ENCODE measurements around the gene APOL3. TPM values are rescaled to one million over a fixed set of nuclear protein-coding genes. Genes with fewer than 3 reads are reported as not detected.

APOL3 gene
- polyA plus RNA-seq, 1 donor from 2014 or later = not detected

GRCh38 chr22:36147196-36147791, 13.3 kb downstream of the APOL3 start:
- H3K4me2 ChIP-seq (ENCODE audit: low read length) = no peak overlapping the region
- H3K27ac ChIP-seq (ENCODE audit: low read length) = no peak overlapping the region
- H4K20me1 ChIP-seq (ENCODE audit: insufficient read depth) = no peaks in the 10 kb centered on the region
- H3K36me3 ChIP-seq (ENCODE audit: insufficient read depth, low read length) = no peaks in the 10 kb centered on the region
- TF ChIP-seq EZH2 (IDR thresholded peaks at IDR 0.05; ENCODE audit: borderline replicate concordance, insufficient read depth, low read length, poor library complexity, severe bottlenecking) = no peak
- no peak for TF ChIP-seq RAD21 (conservative IDR thresholded peaks at IDR 0.05)
- TF ChIP-seq SMC3 (conservative IDR thresholded peaks at IDR 0.05; ENCODE audit: poor library complexity) = no peak
- no peak for TF ChIP-seq CTCF (IDR thresholded peaks at IDR 0.05; ENCODE audit: poor library complexity, severe bottlenecking)
- no peak for TF ChIP-seq REST (IDR thresholded peaks at IDR 0.05; ENCODE audit: borderline replicate concordance)
- no peak for TF ChIP-seq MXI1 (conservative IDR thresholded peaks at IDR 0.05; ENCODE audit: poor library complexity, severe bottlenecking)
- H3K27me3 ChIP-seq (ENCODE audit: insufficient read depth, low read depth, low read length) = no peaks in the 10 kb centered on the region
- H3F3A ChIP-seq (ENCODE audit: insufficient read depth, low read length, poor library complexity, severe bottlenecking) = no peaks in the 10 kb centered on the region
- no peak overlapping the region for H3K9ac ChIP-seq (ENCODE audit: low read length)
- no peaks in the 10 kb centered on the region for H3K9me3 ChIP-seq (ENCODE audit: low read length)
- H3K4me3 ChIP-seq (ENCODE audit: low read length) = no peak overlapping the region
- no peaks in the 10 kb centered on the region for H3K9me2 ChIP-seq (ENCODE audit: insufficient read depth, low read length)
- H2AFZ ChIP-seq (ENCODE audit: low read depth, low read length) = no peak overlapping the region
- no peaks in the 10 kb centered on the region for H3K79me2 ChIP-seq (replicated peaks; ENCODE audit: insufficient read depth, low read length)

DNA sequence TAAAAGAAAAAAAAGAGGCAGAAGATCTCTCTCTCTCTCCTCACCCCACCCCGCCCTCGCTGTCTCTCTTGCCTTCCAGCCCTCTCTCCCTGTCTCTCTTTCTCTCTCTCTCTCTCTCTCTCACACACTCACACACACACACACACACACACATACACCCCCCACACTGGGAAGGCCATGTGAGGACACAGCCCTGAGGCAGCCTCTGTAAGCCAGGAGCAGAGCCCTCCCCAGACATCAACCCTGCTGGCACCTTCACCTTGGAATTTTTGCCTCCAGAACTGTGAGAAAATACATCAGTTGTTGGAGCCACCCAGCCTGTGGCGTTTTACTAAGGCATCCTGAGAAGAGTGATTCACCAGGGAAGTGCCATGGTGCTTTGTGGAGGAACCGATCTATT, 14.7 kb downstream of the APOL3 start:
- Histone ChIP-seq H3K9me2 (ENCODE audit: insufficient read depth, low read length) (no peaks in the 10 kb centered on the region), H3K4me3 (ENCODE audit: low read length) (no peak overlapping the region), H2AFZ (ENCODE audit: low read depth, low read length) (no peak overlapping the region), H3K27ac (ENCODE audit: low read length) (no peak overlapping the region), H3K27me3 (ENCODE audit: insufficient read depth, low read depth, low read length) (no peaks in the 10 kb centered on the region), H3K9me3 (ENCODE audit: low read length) (no peaks in the 10 kb centered on the region), H3K36me3 (ENCODE audit: insufficient read depth, low read length) (no peaks in the 10 kb centered on the region), H3F3A (ENCODE audit: insufficient read depth, low read length, poor library complexity, severe bottlenecking) (no peaks in the 10 kb centered on the region), H4K20me1 (ENCODE audit: insufficient read depth) (no peaks in the 10 kb centered on the region), H3K9ac (ENCODE audit: low read length) (no peak overlapping the region), H3K4me2 (ENCODE audit: low read length) (no peak overlapping the region), H3K79me2 (replicated peaks; ENCODE audit: insufficient read depth, low read length) (no peaks in the 10 kb centered on the region)
- TF ChIP-seq REST (IDR thresholded peaks at IDR 0.05; ENCODE audit: borderline replicate concordance) (no peak), EZH2 (IDR thresholded peaks at IDR 0.05; ENCODE audit: borderline replicate concordance, insufficient read depth, low read length, poor library complexity, severe bottlenecking) (no peak), CTCF (IDR thresholded peaks at IDR 0.05; ENCODE audit: poor library complexity, severe bottlenecking) (no peak), EP300 (conservative IDR thresholded peaks at IDR 0.05; ENCODE audit: poor library complexity, severe bottlenecking) (no peak), SMC3 (conservative IDR thresholded peaks at IDR 0.05; ENCODE audit: poor library complexity) (no peak), RAD21 (conservative IDR thresholded peaks at IDR 0.05) (no peak), MXI1 (conservative IDR thresholded peaks at IDR 0.05; ENCODE audit: poor library complexity, severe bottlenecking) (no peak), TAF1 (IDR thresholded peaks at IDR 0.05; ENCODE audit: low read depth) (no peak), POLR2AphosphoS5 (IDR thresholded peaks at IDR 0.05) (no peak)
